SU-DHL-6 (cell line): ENCODE results near the gene ZFR2.

Source experiments
- EZH2phosphoT487 ChIP-seq: fragments of 200-600 bp; sonication (generic), shearing (Covaris generic); conservative IDR thresholded peaks from 2 replicates; pipeline ENCODE4 v1.6.1; 2018; ENCODE audit warnings: mild to moderate bottlenecking, antibody characterized with exemption, low read length, moderate library complexity, mixed read lengths
- TF ChIP-seq, protein P1 (sequence below): fragments of 200-600 bp; sonication (generic); IDR thresholded peaks from one replicate; pipeline ENCODE4 v1.5.1; 2017; ENCODE audit warnings: antibody characterized with exemption, mild to moderate bottlenecking, low read length, moderate library complexity; ENCODE audit not compliant: insufficient read depth, poor library complexity, severe bottlenecking

DNA sequence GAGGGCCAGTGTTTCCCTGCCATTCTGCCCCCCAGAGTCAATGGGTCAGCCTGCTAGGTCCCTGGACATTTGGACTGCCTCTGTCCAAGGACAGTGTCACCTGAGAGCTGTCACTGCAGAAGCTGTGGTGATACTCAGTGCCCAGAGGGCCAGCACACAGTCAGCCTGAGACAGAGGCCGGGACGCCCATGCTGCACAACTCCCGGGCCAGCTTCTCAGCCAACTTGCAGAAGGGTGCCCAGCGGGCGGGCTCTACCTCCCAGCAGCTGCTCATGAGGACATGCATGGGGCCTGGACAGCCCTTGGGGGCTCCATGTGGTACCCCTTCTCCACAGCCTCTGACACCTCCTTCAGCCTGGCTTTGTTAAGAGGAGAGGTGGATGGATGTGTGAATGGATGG is 93.0 kb downstream of the ZFR2 start:
- TF ChIP-seq, protein P1, sequence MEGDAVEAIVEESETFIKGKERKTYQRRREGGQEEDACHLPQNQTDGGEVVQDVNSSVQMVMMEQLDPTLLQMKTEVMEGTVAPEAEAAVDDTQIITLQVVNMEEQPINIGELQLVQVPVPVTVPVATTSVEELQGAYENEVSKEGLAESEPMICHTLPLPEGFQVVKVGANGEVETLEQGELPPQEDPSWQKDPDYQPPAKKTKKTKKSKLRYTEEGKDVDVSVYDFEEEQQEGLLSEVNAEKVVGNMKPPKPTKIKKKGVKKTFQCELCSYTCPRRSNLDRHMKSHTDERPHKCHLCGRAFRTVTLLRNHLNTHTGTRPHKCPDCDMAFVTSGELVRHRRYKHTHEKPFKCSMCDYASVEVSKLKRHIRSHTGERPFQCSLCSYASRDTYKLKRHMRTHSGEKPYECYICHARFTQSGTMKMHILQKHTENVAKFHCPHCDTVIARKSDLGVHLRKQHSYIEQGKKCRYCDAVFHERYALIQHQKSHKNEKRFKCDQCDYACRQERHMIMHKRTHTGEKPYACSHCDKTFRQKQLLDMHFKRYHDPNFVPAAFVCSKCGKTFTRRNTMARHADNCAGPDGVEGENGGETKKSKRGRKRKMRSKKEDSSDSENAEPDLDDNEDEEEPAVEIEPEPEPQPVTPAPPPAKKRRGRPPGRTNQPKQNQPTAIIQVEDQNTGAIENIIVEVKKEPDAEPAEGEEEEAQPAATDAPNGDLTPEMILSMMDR: no peak
- TF ChIP-seq EZH2phosphoT487: no peak
